HG02840 (cell line): Measurements from ENCODE around the gene PRKAR1B.

Experiments
- ATAC-seq: cut with Tn5 transposase; IDR thresholded peaks from one replicate; pipeline ENCODE4 v1.9.1; 2021; ENCODE audit warnings: mild to moderate bottlenecking, moderate library complexity, moderate number of reproducible peaks; ENCODE audit not compliant: unreplicated experiment, low FRiP score

PRKAR1B gene

GRCh38 chr7:577278-577665 is 149.8 kb downstream of the PRKAR1B start:
- no peak for ATAC-seq

GRCh38 chr7:576524-577277 is 150.4 kb downstream of the PRKAR1B start:
- ATAC-seq = no peak

GRCh38 chr7:575425-576366 is 151.4 kb downstream of the PRKAR1B start:
- ATAC-seq = no peak

- no peak for ATAC-seq
Observed at GRCh38 chr7:574661-575395, 152.3 kb downstream of the PRKAR1B start.

- ATAC-seq = no peak
Observed at GRCh38 chr7:573933-574381, 153.1 kb downstream of the PRKAR1B start.

GRCh38 chr7:573269-573932 is 153.7 kb downstream of the PRKAR1B start:
- ATAC-seq = no peak

GRCh38 chr7:572416-573268 is 154.4 kb downstream of the PRKAR1B start:
- no peak for ATAC-seq

- ATAC-seq = no peak
Observed at GRCh38 chr7:571718-572415, 155.2 kb downstream of the PRKAR1B start.

- no peak for ATAC-seq
Observed at GRCh38 chr7:571096-571717, 155.9 kb downstream of the PRKAR1B start.

GRCh38 chr7:570801-571070 is 156.3 kb downstream of the PRKAR1B start:
- no peak for ATAC-seq

GRCh38 chr7:569996-570800 is 156.9 kb downstream of the PRKAR1B start:
- ATAC-seq = no peak

GRCh38 chr7:569071-569855 is 157.8 kb downstream of the PRKAR1B start:
- ATAC-seq = no peak

GRCh38 chr7:568031-568951 is 158.8 kb downstream of the PRKAR1B start:
- no peak for ATAC-seq

- ATAC-seq = no peak
Observed at GRCh38 chr7:567305-567883, 159.7 kb downstream of the PRKAR1B start.

- no peak for ATAC-seq
Observed at GRCh38 chr7:566100-566499, 161.0 kb downstream of the PRKAR1B start.
